GM11168 (cell line): ENCODE measurements around the gene SLC47A2.

Experiments used
- in situ Hi-C: fragments of 300-500 bp; cut with MboI; formaldehyde crosslinking; loops from one replicate; pipeline ENCODE4 v1.12.0; 2022; ENCODE audit warnings: low sequenced_read_pairs; ENCODE audit not compliant: unreplicated experiment

Gene SLC47A2

GRCh38 chr17:19716108-19717030, at the start of gene SLC47A2:
TSS of gene SLC47A2 (minus strand) at chr17:19716584. CDS start at chr17:19716555, 29 bp downstream.
- in situ Hi-C loops, result no loop called here

- in situ Hi-C loops, result loop anchor here (5.0 to 25.0 kb wide), 2 partner anchors 254 to 404 kb away; partner anchors contain the start of gene B9D1
These were observed 49.6 kb upstream of the SLC47A2 start for GRCh38 chr17:19766016-19766415.

DNA sequence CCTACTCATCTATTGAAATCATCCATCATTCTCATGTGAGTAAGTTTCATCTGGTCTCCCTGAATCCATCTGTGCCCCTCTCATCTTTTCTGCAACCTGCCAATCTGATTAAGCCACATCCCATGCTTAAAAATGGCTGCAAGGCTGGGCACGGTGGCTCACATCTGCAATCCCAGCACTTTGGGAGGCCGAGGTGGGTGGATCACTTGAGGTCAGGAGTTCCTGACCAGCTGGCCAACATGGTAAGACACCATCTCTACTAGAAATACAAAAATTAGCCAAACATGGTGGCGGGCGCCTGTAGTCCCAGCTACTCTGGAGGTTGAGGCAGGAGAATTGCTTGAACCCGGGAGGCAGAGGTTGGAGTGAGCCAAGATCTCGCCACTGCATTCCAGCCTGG, 47.6 kb upstream of the SLC47A2 start:
- in situ Hi-C loops, result loop anchor here (5.0 to 25.0 kb wide), 2 partner anchors 117 to 402 kb away; partner anchors contain the start of genes ALDH3A2 and B9D1

DNA sequence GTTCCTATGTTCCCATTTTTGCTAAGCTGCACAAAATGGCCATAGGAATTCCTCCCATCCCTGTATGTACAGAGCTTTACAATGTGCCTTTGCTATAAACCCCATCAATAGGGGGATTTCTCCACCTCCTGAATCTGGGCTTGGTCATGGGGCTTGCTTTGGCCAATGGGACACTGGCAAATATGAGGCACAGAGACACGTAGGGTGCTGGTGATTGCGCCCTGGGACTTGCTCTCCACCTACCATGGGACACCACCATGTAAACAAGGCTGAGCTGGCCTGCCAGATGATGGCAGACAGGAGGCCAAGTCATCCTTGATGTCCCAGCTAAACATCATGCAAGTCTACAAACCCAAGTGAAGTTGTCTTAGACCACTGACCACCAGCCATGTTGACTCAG, 47.0 kb upstream of the SLC47A2 start:
- in situ Hi-C loops, result loop anchor here (5.0 to 25.0 kb wide), 2 partner anchors 116 to 401 kb away; partner anchors contain the start of genes ALDH3A2 and B9D1

DNA sequence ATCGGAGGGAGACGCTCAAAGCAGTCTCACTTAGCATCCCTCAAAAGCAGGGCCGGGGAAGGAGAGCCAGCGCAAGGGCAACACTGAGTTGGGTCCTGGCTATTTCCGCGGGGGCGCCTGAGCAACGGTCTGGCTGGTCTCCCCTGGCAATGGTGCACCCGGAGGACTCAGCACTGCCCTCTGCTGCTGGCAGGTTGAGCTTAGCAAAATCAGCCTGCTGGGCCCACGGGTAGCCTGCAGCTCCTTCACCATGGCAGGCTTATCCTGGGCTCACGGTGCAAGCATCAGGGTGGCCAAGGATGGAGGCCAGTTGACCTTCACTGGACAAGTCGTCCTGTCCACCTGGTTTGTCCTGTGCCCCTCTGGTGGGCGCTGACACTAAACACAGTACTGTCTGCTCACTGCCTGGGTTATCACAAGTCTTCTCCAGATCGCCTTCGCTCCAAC, 46.2 kb upstream of the SLC47A2 start:
- in situ Hi-C loops, result loop anchor here (5.0 to 25.0 kb wide), 2 partner anchors 115 to 400 kb away; partner anchors contain the start of genes ALDH3A2 and B9D1

DNA sequence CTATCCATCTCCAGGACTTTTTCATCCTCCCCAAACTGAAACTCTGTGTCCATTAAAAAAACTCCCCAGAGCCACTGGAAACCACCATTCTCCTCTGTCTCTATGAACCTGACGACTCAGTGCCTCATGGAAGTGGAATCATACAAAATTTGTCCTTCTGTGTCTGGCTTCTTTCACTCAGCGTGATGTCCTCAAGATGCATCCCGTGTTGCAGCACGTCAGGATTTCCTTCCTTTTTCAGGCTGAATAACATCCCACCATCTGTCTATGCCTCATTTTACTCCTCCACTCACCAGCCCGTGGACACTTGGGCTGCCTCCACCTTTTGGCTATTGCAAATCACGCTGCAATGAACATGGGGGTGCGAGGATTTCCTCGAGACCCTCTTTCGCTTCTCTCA, 44.4 kb upstream of the SLC47A2 start:
- in situ Hi-C loops, result loop anchor here (5.0 to 25.0 kb wide), 2 partner anchors 113 to 398 kb away; partner anchors contain the start of genes ALDH3A2 and B9D1

GRCh38 chr17:19759568-19760549, 43.5 kb upstream of the SLC47A2 start:
- in situ Hi-C loops, result loop anchor here (5.0 to 25.0 kb wide), 2 partner anchors 113 to 398 kb away; partner anchors contain the start of genes ALDH3A2 and B9D1

- in situ Hi-C loops, result loop anchor here (25.0 kb wide), 1 partner anchor 395 kb away; the partner anchor contains the start of gene B9D1
These were observed 41.3 kb upstream of the SLC47A2 start for GRCh38 chr17:19757536-19758180.

- in situ Hi-C loops, result loop anchor here (25.0 kb wide), 1 partner anchor 394 kb away; the partner anchor contains the start of gene B9D1
These were observed 40.2 kb upstream of the SLC47A2 start for GRCh38 chr17:19756546-19756945.

DNA sequence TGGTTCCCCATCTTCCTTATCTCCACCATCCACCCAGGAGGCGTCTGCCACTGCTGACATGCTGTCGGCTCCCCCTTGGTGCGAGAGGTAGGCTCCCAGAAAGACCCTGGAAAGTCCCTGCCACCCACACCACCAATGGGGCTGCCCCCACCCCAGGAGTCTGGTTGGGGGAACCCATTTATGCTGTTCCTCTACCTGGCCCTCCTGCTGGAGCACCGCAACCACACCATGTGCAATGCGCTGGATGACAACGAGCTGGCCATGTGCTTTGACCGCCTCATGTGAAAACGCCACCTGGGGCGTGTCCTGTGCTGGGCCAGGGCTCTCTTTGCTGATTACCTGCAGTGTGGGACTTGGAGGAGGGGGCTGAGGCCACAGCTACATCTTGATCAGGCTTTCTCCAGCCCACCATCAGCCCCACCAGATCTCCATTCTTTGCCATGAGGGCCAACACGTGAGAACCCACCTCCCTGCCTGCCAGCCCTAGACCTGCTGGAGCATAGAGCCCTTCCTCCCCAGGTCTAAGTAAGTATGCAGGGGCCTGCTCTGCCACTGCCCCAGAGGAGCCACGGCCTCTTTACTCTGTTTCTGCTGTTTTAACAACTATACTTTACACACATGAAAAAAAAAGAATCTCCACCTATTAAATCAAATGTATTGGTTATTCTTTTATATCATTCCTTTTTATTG, 39.6 kb upstream of the SLC47A2 start:
- in situ Hi-C loops, result loop anchor here (25.0 kb wide), 1 partner anchor 394 kb away; the partner anchor contains the start of gene B9D1

- in situ Hi-C loops, result loop anchor here (25.0 kb wide), 1 partner anchor 393 kb away; the partner anchor contains the start of gene B9D1
These were observed 39.0 kb upstream of the SLC47A2 start for GRCh38 chr17:19755392-19755791.

DNA sequence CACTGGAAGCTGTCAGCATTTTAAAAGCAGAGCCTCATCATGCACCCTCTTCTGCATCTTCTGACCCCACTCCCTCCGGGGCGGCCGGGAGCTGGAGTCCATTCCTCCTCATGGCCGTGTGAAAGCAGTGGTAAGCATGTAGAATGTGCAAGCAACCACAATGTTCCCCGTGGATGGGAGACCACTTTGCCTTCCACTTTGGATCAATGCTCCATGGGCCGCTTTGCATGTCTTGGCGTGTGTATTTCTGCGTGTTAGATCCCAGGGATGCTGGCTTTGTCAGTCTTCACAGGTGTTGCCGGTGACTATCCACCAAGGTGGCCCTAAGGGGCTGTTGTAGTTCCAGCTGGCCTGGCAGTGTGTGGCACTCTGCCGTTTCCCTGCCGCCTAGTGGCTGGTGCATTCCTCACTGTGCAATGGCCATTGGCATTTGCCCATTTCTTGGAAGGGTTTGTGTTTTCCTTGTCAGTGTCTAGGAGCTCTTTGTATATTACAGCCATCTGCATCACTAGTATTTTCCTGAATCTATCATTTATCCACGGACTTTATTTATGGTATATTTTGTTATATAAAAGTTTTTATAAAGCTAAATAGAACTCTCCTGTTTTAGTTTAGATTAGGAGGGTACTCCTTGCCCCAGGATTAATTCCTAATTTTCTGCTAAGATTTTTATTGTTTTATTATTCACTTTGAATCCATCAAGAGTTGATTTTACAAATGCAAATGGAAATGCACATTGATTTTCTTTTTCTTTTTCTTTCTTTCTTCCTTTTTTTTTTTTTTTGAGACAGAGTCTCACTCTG, 37.5 kb upstream of the SLC47A2 start:
- in situ Hi-C loops, result loop anchor here (25.0 kb wide), 1 partner anchor 392 kb away; the partner anchor contains the start of gene B9D1

DNA sequence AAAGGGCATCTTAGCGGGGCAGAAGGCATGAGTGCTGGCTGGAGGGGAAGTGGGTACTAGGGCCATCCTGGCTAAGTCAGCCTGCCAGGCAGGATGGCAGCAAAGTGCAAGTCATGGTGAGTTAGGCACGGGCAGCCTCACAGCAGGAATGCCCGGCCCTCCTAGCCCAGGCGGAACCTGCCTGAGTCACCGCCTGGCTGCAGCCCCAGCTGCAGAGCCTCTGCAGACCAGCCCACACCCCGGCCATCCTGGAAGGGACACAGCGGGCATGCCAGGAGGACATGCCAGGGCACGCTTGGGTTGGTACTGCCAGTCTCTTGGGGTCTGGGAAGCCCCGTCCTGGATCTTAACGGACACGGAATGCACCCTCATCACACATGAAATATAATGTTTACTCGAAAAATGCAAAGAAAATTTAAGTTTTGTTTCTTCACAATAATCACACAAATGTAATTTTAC, 36.7 kb upstream of the SLC47A2 start:
- in situ Hi-C loops, result loop anchor here (25.0 kb wide), 1 partner anchor 391 kb away; the partner anchor contains the start of gene B9D1

DNA sequence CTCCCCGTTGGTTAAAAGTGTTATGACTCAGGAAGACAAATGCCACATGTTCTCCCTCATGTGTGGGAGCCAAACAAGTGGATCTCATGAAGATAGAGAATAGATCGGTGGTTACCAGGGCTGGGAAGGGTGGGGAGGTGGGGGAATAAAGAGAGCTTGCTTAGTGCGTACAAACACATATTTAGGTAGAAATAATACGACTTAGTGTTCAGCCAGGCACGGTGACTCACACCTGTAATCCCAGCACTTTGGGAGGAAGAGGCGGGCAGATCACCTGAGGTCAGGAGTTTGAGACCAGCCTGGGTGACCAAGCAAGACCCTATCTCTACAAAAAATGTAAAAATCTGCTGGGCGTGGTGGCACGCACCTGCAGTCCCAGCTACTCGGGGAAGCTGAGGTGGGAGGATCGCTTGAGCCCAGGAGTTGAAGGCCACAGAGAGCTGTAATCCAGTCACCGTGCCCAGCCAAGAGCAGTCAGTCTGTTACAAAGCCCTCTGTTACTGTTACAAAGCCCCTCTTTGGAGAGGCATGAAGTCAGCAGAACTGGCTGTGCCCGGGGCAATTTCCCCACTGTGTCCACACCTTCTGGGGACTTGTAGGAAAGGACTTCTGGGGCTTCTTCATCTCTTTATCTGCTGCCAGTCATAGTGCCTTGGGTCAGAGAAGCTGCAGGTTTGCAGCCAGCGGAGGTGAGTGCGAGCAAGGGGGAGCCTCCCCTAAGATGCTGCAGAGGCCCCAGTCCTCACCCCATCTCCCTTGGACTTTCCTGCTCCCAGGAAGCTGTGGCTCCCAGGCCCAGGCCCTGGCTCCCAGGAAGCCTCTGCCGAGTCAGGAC, 36.0 kb upstream of the SLC47A2 start:
- in situ Hi-C loops, result loop anchor here (25.0 kb wide), 1 partner anchor 390 kb away; the partner anchor contains the start of gene B9D1

DNA sequence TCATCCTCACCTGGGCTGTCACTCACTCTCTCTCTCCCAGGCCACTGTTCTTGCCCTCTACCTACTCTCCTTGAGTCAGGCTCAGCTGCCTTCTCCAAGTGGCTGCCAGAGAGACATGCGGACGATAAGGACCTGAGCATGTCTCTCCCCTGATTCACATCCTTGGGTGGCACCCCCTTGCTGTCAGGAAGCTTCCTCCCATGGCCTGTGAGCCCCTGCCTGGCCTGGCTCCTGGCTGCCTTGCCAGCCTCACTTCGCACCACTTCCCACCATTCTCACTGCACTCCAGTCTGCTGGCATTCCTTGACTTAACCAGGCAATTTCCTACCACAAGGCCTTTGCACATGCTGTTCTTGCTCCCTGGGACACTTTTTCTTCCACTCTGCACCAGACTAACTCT, 34.5 kb upstream of the SLC47A2 start:
- in situ Hi-C loops, result loop anchor here (25.0 kb wide), 1 partner anchor 389 kb away; the partner anchor contains the start of gene B9D1

DNA sequence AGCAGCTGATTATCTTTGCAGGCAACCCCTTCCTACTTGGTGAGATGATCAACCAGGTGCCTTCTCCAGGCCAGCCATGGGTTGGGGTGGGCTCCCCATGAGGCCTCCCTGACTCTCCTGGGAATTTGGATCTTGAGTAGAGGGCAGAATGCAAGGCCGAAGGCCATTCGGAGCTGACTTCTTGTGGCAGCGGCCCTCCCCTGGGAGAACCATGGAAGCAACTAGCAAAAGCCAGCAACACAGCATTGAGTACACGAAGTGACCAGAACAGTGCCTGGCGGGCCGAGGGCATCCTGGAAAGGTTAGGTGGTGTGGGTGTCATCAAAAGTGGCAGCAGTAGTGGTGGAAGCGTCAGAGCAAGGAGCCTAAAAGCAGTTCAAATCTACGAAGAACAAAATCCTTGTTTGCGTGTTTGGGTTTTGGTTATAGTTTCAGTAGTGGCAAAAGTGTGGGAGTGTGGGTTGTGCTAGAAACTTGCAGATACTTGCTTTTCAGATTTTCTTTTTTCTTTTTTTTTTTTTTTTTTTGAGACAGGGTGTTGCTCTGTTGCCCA, 33.7 kb upstream of the SLC47A2 start:
- in situ Hi-C loops, result loop anchor here (25.0 kb wide), 1 partner anchor 388 kb away; the partner anchor contains the start of gene B9D1
